Vagina (tissue), 2 donors: ENCODE data around the gene OR51E2.

Experiments used
- POLR2A ChIP-seq, 2 donors: fragments of 450-650 bp; IDR thresholded peaks; one replicate each; pipeline ENCODE4 v1.6.1; 2017; ENCODE audit warnings: antibody characterized with exemption in 2 of 2, mild to moderate bottlenecking in 2 of 2, moderate library complexity in 2 of 2
- TF ChIP-seq, protein P1 (sequence below), 3 experiments: fragments of 450-650 bp in 2 of 3; fragments of 200-600 bp in 1 of 3; sonication (generic) in 1 of 3; IDR thresholded peaks; one replicate each; pipeline ENCODE4 v1.5.1; 2017 to 2019; ENCODE audit warnings: antibody characterized with exemption in 3 of 3, mild to moderate bottlenecking in 2 of 3, moderate library complexity in 2 of 3

DNA sequence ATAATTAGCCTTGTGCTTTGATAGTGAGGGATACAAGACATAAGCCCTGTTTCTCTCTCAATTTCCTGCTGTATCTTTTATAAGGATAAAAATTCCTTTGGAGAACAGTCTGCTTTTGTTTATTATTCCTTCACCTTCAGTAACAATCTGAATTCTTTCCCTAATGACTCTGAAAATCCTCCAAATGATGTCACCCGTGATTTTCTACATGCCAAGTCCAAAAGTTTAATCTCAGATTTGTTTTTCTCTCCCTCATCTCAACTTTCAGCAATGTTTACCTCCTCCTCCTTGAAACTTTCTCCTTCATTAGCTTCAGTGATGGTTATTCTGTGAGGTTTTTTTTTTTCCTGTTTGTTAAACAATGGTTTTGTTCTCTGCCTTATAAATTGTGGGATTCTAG, 2.2 kb downstream of the OR51E2 start:
- TF ChIP-seq, protein P1, sequence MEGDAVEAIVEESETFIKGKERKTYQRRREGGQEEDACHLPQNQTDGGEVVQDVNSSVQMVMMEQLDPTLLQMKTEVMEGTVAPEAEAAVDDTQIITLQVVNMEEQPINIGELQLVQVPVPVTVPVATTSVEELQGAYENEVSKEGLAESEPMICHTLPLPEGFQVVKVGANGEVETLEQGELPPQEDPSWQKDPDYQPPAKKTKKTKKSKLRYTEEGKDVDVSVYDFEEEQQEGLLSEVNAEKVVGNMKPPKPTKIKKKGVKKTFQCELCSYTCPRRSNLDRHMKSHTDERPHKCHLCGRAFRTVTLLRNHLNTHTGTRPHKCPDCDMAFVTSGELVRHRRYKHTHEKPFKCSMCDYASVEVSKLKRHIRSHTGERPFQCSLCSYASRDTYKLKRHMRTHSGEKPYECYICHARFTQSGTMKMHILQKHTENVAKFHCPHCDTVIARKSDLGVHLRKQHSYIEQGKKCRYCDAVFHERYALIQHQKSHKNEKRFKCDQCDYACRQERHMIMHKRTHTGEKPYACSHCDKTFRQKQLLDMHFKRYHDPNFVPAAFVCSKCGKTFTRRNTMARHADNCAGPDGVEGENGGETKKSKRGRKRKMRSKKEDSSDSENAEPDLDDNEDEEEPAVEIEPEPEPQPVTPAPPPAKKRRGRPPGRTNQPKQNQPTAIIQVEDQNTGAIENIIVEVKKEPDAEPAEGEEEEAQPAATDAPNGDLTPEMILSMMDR (IDR thresholded peaks at IDR 0.05), result no peak
- no peak for TF ChIP-seq POLR2A (IDR thresholded peaks at IDR 0.05)
